Stimulated activated CD8-positive, alpha-beta memory T cell treated with anti-CD3 and anti-CD28 coated beads, Interleukin-7, amount 100 ng/mL, for 24 hours (primary cell): ENCODE results near the gene NCBP2L.

ENCODE experiments used
- DNase-seq: peaks from one replicate; pipeline ENCODE4 v3.0.0-alpha.2; 2020; ENCODE audit warnings: low read depth

The NCBP2L gene

GRCh38 chrX:107777536-107777832 is at the start of gene NCBP2L:
TSS of gene NCBP2L (plus strand) at chrX:107777733. CDS start at chrX:107794221, 16,488 bp downstream.
- no peak for DNase-seq

GRCh38 chrX:107728371-107729099 is 49.0 kb upstream of the NCBP2L start:
- DNase-seq = no peak

GRCh38 chrX:107729558-107730297 is 47.8 kb upstream of the NCBP2L start:
- DNase-seq = no peak

DNA sequence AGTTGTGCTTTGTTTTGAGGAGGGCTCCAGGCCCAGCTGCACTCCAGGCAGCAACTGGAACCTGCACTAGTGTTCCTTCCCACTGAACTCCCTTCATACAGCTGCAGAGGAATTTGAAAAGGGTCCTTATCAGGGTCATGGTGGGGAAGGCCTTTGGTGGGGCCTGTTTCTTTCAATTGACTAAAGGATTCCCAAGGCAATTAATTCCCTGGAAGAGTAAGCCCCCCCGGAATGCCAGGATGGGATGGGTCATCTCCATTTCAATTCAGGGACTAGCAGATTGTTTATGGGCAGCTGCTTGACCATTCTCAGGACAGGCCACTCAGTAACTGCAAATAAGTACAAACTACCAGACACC is 47.3 kb upstream of the NCBP2L start:
- DNase-seq = no peak

GRCh38 chrX:107730991-107731766 is 46.4 kb upstream of the NCBP2L start:
- DNase-seq = no peak

DNA sequence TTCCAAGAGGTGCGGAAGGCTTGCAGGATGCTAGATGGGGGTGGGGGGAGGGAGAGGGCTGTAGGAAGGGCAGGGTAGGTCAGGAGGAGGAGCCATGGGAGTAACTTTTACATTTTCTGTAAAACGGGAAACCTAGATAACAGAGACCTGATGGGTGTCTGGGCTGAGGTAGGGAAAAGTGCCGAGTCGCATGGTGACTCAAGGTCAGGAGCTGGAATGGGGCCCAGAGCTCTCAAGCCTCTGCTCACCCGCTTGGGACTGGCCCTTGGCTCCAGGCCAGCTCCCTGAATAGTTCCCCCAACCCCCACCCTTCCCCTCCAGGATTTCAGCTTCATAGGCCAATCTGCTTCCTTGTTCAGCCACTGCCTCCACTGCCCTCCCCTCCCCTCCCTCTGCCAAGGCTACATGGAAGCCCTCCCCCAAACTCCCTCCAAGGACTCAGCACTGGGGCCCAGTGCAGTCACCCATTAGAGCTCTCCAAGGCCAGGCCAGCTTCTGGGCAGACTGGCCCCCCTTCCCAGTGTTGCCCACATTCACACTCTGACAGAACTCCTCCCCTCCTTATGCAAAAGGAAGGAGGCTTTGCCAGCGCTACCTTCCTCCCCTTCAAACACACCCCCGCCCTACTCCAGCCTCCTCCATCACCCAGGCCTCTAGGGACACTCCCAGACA is 45.6 kb upstream of the NCBP2L start:
- no peak for DNase-seq

DNA sequence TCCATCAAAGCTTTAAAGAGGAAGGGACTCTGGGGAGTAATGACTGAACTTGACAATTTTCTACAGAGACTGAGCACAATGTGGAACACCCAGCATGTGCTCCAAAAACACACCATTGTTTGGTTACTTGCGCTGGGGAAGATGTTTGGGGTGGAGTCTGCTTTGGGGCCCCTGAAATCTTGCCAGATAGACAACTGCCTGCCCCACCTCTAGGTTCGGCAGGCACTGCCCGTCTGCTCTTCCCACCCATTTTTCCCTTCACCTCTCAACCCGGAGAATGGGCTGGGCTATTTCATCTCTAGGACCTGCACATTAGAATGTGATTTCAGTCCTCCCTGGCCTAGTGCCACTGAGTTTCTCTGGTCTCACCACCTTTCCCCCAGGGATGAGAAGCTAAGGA is 43.8 kb upstream of the NCBP2L start:
- DNase-seq = no peak

DNA sequence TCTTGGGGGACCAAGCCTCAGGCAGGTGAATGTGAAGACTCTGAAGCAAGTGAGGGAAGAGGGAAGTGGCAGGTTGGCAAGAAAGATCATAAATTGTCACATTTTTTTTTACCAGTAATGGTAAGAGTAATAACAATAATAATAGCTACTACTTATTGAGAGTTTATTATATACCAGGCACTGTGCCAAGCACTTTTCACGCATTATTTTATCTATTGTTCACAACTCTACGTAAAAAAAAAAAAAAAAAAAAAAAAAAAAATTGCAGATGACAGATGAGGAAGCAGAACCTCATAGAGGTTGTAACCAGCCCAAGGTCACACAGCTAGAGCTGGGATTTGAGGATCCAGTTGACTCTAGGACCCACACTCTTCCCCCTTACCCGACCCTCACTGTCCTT is 42.9 kb upstream of the NCBP2L start:
- DNase-seq = no peak

GRCh38 chrX:107736781-107737531 is 40.6 kb upstream of the NCBP2L start:
- DNase-seq = no peak

DNA sequence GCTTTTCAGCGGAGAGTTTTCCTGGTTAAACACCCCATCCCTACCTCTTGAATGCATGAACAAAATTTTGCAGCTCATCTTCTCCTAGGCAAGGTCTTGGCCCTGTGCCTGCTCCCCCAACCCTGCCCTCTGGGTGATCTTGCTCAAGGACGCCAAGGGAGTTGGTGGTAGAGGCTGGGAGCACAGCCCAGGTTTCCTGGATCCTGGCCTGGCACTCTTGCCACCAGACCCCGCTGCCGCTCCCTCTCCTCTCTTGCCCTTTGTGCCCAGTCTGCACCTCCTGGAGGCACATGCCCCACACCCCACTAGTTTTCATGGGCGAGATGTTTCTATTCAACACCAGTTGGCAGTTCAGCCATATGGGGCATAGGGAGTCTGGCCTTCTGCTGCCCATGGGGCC is 39.3 kb upstream of the NCBP2L start:
- DNase-seq = no peak

DNA sequence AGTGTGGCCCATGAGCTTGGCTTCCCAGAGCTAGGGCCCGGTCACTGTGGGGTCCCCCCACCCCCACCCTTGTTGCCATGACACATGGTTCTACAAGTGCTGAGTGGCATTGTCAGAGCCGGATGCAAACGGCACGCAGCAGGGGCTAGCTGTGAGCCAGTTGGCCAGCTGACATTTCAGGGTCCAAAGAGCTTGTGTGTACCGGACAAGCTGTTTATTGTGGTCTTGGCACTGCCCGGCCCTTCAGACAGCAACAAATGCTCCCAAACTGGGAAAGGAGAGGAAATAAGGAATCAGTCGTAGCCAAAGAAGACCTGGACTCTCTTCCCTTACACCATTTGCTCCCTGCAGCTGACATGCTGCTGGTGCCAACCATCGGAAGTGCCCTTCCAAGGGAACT is 38.8 kb upstream of the NCBP2L start:
- no peak for DNase-seq

DNA sequence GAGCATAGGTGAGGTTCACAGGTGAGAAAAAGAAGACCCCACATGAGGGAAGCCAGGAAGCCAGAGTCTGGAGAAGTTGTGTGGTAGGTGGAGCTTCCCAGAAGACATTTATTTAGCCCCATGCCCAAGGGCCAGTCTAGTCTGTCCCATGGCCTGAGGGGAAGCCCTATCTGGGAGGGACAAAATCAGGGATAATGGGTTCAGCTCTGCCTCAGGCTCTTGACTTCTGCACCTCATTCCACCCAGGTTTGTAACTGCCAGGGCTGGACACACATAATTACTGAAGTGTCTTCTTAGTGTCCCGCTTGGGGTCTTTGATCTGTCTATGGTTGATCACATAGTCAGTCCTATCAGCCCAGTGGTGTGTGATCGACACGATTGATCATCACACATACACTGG is 38.0 kb upstream of the NCBP2L start:
- no peak for DNase-seq

DNA sequence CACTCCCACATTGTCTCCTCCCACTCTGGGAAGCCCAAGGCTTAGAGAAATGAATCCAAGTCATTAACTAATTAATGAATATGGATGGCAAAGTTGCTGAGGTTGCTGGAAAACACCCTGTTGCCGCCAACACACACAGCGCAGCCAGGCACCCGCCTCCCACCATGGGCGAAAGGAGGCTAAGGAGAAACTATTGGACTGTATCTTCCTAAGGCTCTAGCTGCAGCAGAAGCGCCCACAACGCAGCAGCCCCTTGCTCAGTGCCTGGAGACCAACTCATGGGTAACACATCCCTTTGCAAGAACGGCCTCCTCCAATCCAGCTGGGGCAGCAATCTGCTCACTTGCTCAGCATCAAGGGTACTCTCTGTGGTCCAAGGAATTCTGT is 36.1 kb upstream of the NCBP2L start:
- DNase-seq = no peak

GRCh38 chrX:107742700-107743191 is 34.8 kb upstream of the NCBP2L start:
- no peak for DNase-seq

GRCh38 chrX:107743995-107744394 is 33.5 kb upstream of the NCBP2L start:
- no peak for DNase-seq

DNA sequence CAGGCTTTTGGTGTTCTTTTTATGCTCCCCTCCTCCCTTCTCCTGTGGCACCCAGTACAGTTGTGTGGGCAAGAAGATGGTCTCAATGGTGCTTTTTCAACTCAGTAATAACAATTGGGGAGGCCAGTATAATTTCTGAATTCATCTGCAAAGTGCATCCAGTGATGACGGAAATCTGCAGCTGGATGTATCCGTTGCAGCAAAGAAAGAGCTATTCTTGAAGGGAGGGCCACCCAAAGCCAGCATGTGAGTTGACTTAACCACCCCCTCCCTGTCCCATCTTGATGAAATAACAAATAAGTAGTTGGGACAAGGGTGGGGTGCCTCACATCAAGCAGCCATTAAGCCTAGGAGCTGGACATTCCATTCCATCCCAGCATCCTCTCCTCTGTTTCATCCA is 32.7 kb upstream of the NCBP2L start:
- DNase-seq = no peak

DNA sequence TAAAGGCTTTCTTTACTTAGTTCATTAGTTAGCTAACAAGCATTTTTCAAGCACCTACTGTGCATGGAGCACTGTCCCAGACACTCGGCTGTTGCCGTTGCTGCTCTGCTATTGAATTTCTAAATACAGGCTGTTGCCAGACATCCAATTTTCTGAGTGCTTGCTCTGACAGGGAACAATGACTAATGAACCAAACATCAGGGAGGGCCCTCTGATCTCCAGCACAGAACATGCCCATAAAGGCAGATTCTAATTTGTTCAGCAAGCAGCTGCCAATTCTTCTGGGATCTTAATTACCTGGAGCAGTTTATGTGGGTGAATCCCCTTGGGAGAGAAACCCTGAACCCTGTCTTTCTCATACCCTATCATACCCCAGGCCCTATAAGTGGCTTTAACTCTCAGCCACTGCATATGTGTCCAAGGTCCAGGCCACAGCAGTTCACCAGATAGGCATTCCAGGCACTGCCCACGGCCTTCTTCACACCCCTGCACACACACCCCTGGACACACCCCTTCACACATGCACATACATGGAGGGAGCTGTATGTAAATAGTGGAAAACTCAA is 29.9 kb upstream of the NCBP2L start:
- DNase-seq = no peak

GRCh38 chrX:107748506-107748905 is 29.0 kb upstream of the NCBP2L start:
- DNase-seq = no peak

- no peak for DNase-seq
Observed at GRCh38 chrX:107750263-107750662, 27.3 kb upstream of the NCBP2L start.

- no peak for DNase-seq
Observed at GRCh38 chrX:107750861-107751445, 26.6 kb upstream of the NCBP2L start.

- DNase-seq = no peak
Observed at GRCh38 chrX:107752043-107752442, 25.5 kb upstream of the NCBP2L start.
